Lower lobe of right lung (tissue), 2 donors: Measurements from ENCODE around the gene HLA-DOA. TPM values are rescaled to one million over a fixed set of nuclear protein-coding genes. Genes with fewer than 3 reads are reported as not detected.

Experiments
- ATAC-seq, 2 donors: fragments of 200-7000 bp; cut with Tn5 transposase; one replicate each; pipeline ENCODE4 v1.9.1; 2020 to 2022; ENCODE audit warnings: mild to moderate bottlenecking in 2 of 2, moderate library complexity in 2 of 2
- DNase-seq: peaks from one replicate; pipeline ENCODE4 v3.0.0-alpha.2; 2020
- H3K27ac ChIP-seq: fragments of 200-600 bp; one replicate; pipeline ENCODE4 v1.8.0; 2022
- H3K27me3 ChIP-seq: fragments of 200-600 bp; one replicate; pipeline ENCODE4 v1.8.0; 2022; ENCODE audit warnings: low read depth
- H3K36me3 ChIP-seq: fragments of 200-600 bp; one replicate; pipeline ENCODE4 v1.8.0; 2022; ENCODE audit warnings: mild to moderate bottlenecking
- H3K4me1 ChIP-seq: fragments of 200-600 bp; one replicate; pipeline ENCODE4 v1.8.0; 2022
- H3K4me3 ChIP-seq: fragments of 200-600 bp; one replicate; pipeline ENCODE4 v1.8.0; 2022; ENCODE audit warnings: mild to moderate bottlenecking
- H3K9me3 ChIP-seq: fragments of 200-600 bp; one replicate; pipeline ENCODE4 v1.8.0; 2022
- CTCF ChIP-seq: fragments of 200-600 bp; IDR thresholded peaks from one replicate; pipeline ENCODE4 v1.8.0; 2022; ENCODE audit warnings: antibody characterized with exemption, mild to moderate bottlenecking
- intact Hi-C: fragments of 100-400 bp; cut with DNase I; formaldehyde crosslinking; loops from one replicate; pipeline ENCODE4 v1.11.0; 2022
- total RNA-seq: library from RNA; stranded (reverse); fragmentation: NEBNext Ultra II Directional; extraction: Animal tissue kit (Norgen Biotek cat#: 25700); gene quantifications from one replicate; pipeline ENCODE4 v1.2.1, GENCODE V29; 2021
- donor health status: DM: no; HTN: yes; CAD: no; lungs with severe emphysema.

Gene HLA-DOA
- total RNA-seq, 1 donor from 2014 or later: 31.2 TPM

GRCh38 chr6:33021917-33022316 lies 12.5 kb upstream of the HLA-DOA start:
- intact Hi-C loops: no loop called here
- Histone ChIP-seq H3K9me3 (no peaks in the 10 kb centered on the region), H3K36me3 (no peaks in the 10 kb centered on the region), H3K4me3 (no peak overlapping the region), H3K27ac (no peak overlapping the region), H3K27me3 (no peaks in the 10 kb centered on the region), H3K4me1 (peaks cover 35% of the 10 kb centered on the region)
- no peak for ATAC-seq
- no peak for TF ChIP-seq CTCF
- DNase-seq: no peak

GRCh38 chr6:33019372-33019771 lies 10.0 kb upstream of the HLA-DOA start:
- peak; percentile 4 to 5 for ATAC-seq
- TF ChIP-seq CTCF: no peak
- peak overlapping the region; percentile 34 for H3K4me3 ChIP-seq
- no peak for DNase-seq
- peaks cover 47% of the 10 kb centered on the region for H3K4me1 ChIP-seq
- H3K27ac ChIP-seq: peak overlapping the region; percentile 88
- no peaks in the 10 kb centered on the region for H3K27me3 ChIP-seq
- no peaks in the 10 kb centered on the region for H3K9me3 ChIP-seq
- H3K36me3 ChIP-seq: no peaks in the 10 kb centered on the region
- intact Hi-C loops: loop anchor here (10.0 kb wide), 1 partner anchor 65 kb away; no protein-coding TSS in a partner anchor

GRCh38 chr6:33018904-33019303 lies 9.5 kb upstream of the HLA-DOA start:
- Histone ChIP-seq H3K4me1 (peaks cover 47% of the 10 kb centered on the region), H3K4me3 (peak overlapping the region; percentile 34), H3K36me3 (no peaks in the 10 kb centered on the region), H3K9me3 (no peaks in the 10 kb centered on the region), H3K27ac (peak overlapping the region; percentile 88), H3K27me3 (no peaks in the 10 kb centered on the region)
- intact Hi-C loops: loop anchor here (10.0 kb wide), 1 partner anchor 66 kb away; no protein-coding TSS in a partner anchor
- peak; percentile 97 for ATAC-seq
- TF ChIP-seq CTCF: no peak
- DNase-seq: peak; percentile 87

- H3K27me3 ChIP-seq: no peaks in the 10 kb centered on the region
- intact Hi-C loops: loop anchor here (10.0 kb wide), 1 partner anchor 66 kb away; no protein-coding TSS in a partner anchor
- H3K4me3 ChIP-seq: peak overlapping the region; percentile 34
- H3K27ac ChIP-seq: peak overlapping the region; percentile 88
- peaks cover 47% of the 10 kb centered on the region for H3K4me1 ChIP-seq
- TF ChIP-seq CTCF: no peak
- ATAC-seq: no peak
- H3K9me3 ChIP-seq: no peaks in the 10 kb centered on the region
- no peak for DNase-seq
- no peaks in the 10 kb centered on the region for H3K36me3 ChIP-seq
These were observed 9.0 kb upstream of the HLA-DOA start for GRCh38 chr6:33018418-33018817.

GRCh38 chr6:33017694-33018353 lies 8.4 kb upstream of the HLA-DOA start:
- Histone ChIP-seq H3K27ac (peak overlapping the region; percentile 88), H3K4me1 (peaks cover 47% of the 10 kb centered on the region), H3K4me3 (peak overlapping the region; percentile 34), H3K36me3 (no peaks in the 10 kb centered on the region), H3K27me3 (no peaks in the 10 kb centered on the region), H3K9me3 (no peaks in the 10 kb centered on the region)
- DNase-seq (no peak), ATAC-seq (peak; percentile 22 to 48)
- TF ChIP-seq CTCF: no peak
- intact Hi-C loops: loop anchor here (10.0 kb wide), 1 partner anchor 67 kb away; no protein-coding TSS in a partner anchor
